ENCODE data around the gene MCF2L.

- TF ChIP-seq, protein P1, sequence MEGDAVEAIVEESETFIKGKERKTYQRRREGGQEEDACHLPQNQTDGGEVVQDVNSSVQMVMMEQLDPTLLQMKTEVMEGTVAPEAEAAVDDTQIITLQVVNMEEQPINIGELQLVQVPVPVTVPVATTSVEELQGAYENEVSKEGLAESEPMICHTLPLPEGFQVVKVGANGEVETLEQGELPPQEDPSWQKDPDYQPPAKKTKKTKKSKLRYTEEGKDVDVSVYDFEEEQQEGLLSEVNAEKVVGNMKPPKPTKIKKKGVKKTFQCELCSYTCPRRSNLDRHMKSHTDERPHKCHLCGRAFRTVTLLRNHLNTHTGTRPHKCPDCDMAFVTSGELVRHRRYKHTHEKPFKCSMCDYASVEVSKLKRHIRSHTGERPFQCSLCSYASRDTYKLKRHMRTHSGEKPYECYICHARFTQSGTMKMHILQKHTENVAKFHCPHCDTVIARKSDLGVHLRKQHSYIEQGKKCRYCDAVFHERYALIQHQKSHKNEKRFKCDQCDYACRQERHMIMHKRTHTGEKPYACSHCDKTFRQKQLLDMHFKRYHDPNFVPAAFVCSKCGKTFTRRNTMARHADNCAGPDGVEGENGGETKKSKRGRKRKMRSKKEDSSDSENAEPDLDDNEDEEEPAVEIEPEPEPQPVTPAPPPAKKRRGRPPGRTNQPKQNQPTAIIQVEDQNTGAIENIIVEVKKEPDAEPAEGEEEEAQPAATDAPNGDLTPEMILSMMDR (IDR thresholded peaks at IDR 0.05): no peak
- TF ChIP-seq RAD21 (conservative IDR thresholded peaks at IDR 0.05 in 1 of 2, IDR thresholded peaks at IDR 0.05 in 1 of 2) (no peak), POLR2A (IDR thresholded peaks at IDR 0.05; ENCODE audit: low read length) (no peak), SREBF2 (IDR thresholded peaks at IDR 0.05) (no peak)
Observed at GRCh38 chr13:112952759-112953551, 16.1 kb upstream of the MCF2L start.

All from A549 (cell line).